Panc1 (cell line): ENCODE data around the gene NMRAL1. TPM values are rescaled to one million over a fixed set of nuclear protein-coding genes. Genes with fewer than 3 reads are reported as not detected.

Experiments
- ATAC-seq: fragments of 200-7000 bp; cut with Tn5 transposase; 2 replicates; pipeline ENCODE4 v1.9.1; 2020; ENCODE audit warnings: mild to moderate bottlenecking, moderate library complexity
- BruUV-seq: library from RNA; stranded (reverse); fragments of 400-500 nt; replicated peaks from 2 replicates; lab custom pipeline; 2021; lab: Mats Ljungman, UMichigan
- CTCF ChIA-PET: fragments of 300-600 bp; sonication (Branson Sonifier 250); formaldehyde crosslinking; loops from one replicate; lab custom pipeline; 2022; ENCODE audit warnings: antibody characterized with exemption; lab: Charles Lee
- POLR2A ChIA-PET: fragments of 300-600 bp; sonication (Branson Sonifier 250); formaldehyde crosslinking; loops from one replicate; lab custom pipeline; 2022; ENCODE audit warnings: antibody characterized with exemption; lab: Charles Lee
- DNase-seq: peaks from one replicate; pipeline ENCODE4 v3.0.0-alpha.2; 2010; ENCODE audit warnings: low read depth, low spot score
- H3K27ac ChIP-seq: 2 replicates; pipeline ENCODE4 v1.5.1; 2011; ENCODE audit warnings: mild to moderate bottlenecking, low read length, inconsistent platforms
- H3K27me3 ChIP-seq: fragments of 200-500 bp; sonication (Bioruptor generic); 2 replicates; pipeline ENCODE4 v1.6.0; 2014; ENCODE audit warnings: low read length, inconsistent platforms; ENCODE audit not compliant: control insufficient read depth, insufficient read depth
- H3K36me3 ChIP-seq: fragments of 200-500 bp; sonication (Bioruptor generic); 2 replicates; pipeline ENCODE4 v1.5.1; 2014; ENCODE audit warnings: inconsistent platforms, mild to moderate bottlenecking, low read length, moderate library complexity; ENCODE audit not compliant: control insufficient read depth, insufficient read depth
- H3K4me1 ChIP-seq: 2 replicates; pipeline ENCODE4 v1.5.1; 2011; ENCODE audit warnings: inconsistent platforms, mild to moderate bottlenecking, low read length, moderate library complexity; ENCODE audit not compliant: control insufficient read depth, insufficient read depth
- H3K4me3 ChIP-seq, 2 experiments: 2 replicates each; pipeline ENCODE4 v1.5.1; 2011 to 2012; ENCODE audit warnings: low read depth in 2 of 2, low read length in 2 of 2, mild to moderate bottlenecking in 2 of 2, inconsistent platforms in 1 of 2, moderate library complexity in 1 of 2
- H3K9me3 ChIP-seq: fragments of 200-500 bp; sonication (Bioruptor generic); 2 replicates; pipeline ENCODE4 v1.5.1; 2014; ENCODE audit warnings: low read depth, mild to moderate bottlenecking, inconsistent platforms, low read length, moderate library complexity; ENCODE audit not compliant: control insufficient read depth, insufficient read depth
- POLR2AphosphoS5 ChIP-seq: IDR thresholded peaks from 2 replicates; pipeline ENCODE4 v1.6.1; 2012; ENCODE audit warnings: mild to moderate bottlenecking, low read depth, low read length, moderate library complexity
- SIN3A ChIP-seq: IDR thresholded peaks from 2 replicates; pipeline ENCODE4 v1.6.1; 2012; ENCODE audit warnings: low read depth, mild to moderate bottlenecking, low read length, moderate library complexity, borderline replicate concordance; ENCODE audit not compliant: insufficient read depth
- TCF7L2 ChIP-seq: IDR thresholded peaks from 2 replicates; pipeline ENCODE4 v1.6.1; 2011; ENCODE audit warnings: mild to moderate bottlenecking, low read depth, low read length, inconsistent platforms
- in situ Hi-C: cut with HindIII; loops from 2 replicates; pipeline ENCODE4 v1.10.0; 2016; ENCODE audit warnings: low sequenced_read_pairs, low pct_unique_long_range_greater_than_20kb
- intact Hi-C: fragments of 100-400 bp; cut with micrococcal nuclease; formaldehyde crosslinking; loops from one replicate; pipeline ENCODE4 v1.10.0; 2022; ENCODE audit not compliant: unreplicated experiment
- total RNA-seq: library from RNA; stranded (reverse); gene quantifications from one replicate; pipeline ENCODE4 v1.2.1, GENCODE V29; 2021; ENCODE audit not compliant: unreplicated experiment
- TF ChIP-seq, protein P1 (sequence below), 2 experiments: IDR thresholded peaks; 2 replicates each; pipeline ENCODE4 v1.6.1; 2011 to 2012; ENCODE audit warnings: low read depth in 2 of 2, control low read depth in 1 of 2, low read length in 1 of 2, mild to moderate bottlenecking in 1 of 2, moderate library complexity in 1 of 2; ENCODE audit not compliant: insufficient read depth in 1 of 2
- TF ChIP-seq, protein P2 (sequence below): fragments of 450-650 bp; IDR thresholded peaks from 2 replicates; pipeline ENCODE4 v1.5.1; 2017; ENCODE audit warnings: mild to moderate bottlenecking

The NMRAL1 gene
- total RNA-seq, 1 experiment from 2014 or later = 109 TPM

DNA sequence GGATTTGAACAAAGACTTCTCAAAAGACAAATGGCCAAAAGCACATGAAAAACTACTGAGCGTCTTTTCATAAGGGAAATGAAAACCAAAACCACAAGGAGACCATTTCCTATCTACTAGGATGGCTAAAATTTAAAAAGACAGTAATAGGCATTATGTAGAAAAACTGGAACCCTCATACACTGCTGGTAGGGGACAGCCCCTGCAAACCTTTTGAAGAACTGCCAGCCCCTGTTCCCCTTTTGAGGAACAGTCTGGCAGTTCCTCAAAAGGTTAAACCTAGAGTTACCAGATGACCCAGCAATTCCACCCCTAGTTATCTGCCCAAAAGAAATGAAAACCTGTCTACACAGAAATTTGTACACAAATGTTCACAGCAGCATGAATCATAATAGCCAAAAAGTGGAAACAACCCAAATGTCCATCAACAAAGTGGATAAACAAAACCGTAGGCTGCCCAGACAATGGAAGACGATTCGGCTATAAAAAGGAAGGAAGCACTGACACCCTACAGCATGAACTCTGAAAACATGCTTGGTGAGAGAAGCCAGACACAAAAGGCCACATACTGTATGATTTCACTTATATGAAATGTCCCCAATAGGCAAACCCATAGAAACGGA, 41.3 kb upstream of the NMRAL1 start:
- Histone ChIP-seq H3K27me3 (no peaks in the 10 kb centered on the region), H3K4me1 (no peaks in the 10 kb centered on the region), H3K9me3 (no peaks in the 10 kb centered on the region), H3K27ac (no peak overlapping the region), H3K36me3 (no peaks in the 10 kb centered on the region), H3K4me3 (no peak overlapping the region)
- BruUV-seq = no TSS peak
- DNase-seq (no peak), ATAC-seq (no peak)
- ChIA-PET POLR2A (no interaction called here), CTCF (interaction anchor here (0.6 kb wide), 1 partner anchor 70 kb away, joined by 3 read pairs; no protein-coding TSS in a partner anchor)
- intact Hi-C loops (loop anchor here (5.0 kb wide), 1 partner anchor 72 kb away; no protein-coding TSS in a partner anchor), in situ Hi-C loops (no loop called here)
- no peak for TF ChIP-seq SIN3A
- TF ChIP-seq POLR2AphosphoS5 = no peak
- no peak for TF ChIP-seq TCF7L2
- TF ChIP-seq, protein P1, sequence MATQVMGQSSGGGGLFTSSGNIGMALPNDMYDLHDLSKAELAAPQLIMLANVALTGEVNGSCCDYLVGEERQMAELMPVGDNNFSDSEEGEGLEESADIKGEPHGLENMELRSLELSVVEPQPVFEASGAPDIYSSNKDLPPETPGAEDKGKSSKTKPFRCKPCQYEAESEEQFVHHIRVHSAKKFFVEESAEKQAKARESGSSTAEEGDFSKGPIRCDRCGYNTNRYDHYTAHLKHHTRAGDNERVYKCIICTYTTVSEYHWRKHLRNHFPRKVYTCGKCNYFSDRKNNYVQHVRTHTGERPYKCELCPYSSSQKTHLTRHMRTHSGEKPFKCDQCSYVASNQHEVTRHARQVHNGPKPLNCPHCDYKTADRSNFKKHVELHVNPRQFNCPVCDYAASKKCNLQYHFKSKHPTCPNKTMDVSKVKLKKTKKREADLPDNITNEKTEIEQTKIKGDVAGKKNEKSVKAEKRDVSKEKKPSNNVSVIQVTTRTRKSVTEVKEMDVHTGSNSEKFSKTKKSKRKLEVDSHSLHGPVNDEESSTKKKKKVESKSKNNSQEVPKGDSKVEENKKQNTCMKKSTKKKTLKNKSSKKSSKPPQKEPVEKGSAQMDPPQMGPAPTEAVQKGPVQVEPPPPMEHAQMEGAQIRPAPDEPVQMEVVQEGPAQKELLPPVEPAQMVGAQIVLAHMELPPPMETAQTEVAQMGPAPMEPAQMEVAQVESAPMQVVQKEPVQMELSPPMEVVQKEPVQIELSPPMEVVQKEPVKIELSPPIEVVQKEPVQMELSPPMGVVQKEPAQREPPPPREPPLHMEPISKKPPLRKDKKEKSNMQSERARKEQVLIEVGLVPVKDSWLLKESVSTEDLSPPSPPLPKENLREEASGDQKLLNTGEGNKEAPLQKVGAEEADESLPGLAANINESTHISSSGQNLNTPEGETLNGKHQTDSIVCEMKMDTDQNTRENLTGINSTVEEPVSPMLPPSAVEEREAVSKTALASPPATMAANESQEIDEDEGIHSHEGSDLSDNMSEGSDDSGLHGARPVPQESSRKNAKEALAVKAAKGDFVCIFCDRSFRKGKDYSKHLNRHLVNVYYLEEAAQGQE (IDR thresholded peaks at IDR 0.05; ENCODE audit: insufficient read depth in 1 of 2, low read depth in 2 of 2, low read length in 1 of 2) = no peak
- TF ChIP-seq, protein P2, sequence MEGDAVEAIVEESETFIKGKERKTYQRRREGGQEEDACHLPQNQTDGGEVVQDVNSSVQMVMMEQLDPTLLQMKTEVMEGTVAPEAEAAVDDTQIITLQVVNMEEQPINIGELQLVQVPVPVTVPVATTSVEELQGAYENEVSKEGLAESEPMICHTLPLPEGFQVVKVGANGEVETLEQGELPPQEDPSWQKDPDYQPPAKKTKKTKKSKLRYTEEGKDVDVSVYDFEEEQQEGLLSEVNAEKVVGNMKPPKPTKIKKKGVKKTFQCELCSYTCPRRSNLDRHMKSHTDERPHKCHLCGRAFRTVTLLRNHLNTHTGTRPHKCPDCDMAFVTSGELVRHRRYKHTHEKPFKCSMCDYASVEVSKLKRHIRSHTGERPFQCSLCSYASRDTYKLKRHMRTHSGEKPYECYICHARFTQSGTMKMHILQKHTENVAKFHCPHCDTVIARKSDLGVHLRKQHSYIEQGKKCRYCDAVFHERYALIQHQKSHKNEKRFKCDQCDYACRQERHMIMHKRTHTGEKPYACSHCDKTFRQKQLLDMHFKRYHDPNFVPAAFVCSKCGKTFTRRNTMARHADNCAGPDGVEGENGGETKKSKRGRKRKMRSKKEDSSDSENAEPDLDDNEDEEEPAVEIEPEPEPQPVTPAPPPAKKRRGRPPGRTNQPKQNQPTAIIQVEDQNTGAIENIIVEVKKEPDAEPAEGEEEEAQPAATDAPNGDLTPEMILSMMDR = no peak

DNA sequence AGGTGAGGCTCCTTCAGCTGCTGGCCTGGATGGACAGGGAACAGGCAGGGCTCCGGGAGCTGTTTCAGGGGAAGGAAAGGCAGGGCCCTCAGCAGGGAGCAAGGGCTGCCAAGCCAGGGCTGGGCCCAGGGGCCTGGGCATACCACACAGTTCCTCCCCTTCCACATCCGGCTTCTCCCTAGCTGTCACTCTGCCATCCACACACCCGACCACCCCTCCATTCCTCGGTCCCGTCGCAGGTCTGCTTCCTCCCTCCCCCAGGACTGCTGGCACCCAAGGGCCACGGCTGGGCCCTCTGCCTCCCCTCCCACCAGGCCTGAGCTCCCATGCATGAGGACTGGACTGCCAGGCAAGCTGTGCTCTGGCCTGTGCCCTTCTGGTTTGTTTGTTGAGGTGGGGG, 40.2 kb upstream of the NMRAL1 start:
- DNase-seq (no peak), ATAC-seq (no peak)
- CTCF ChIA-PET = interaction anchor here (0.8 kb wide), 1 partner anchor 34 kb away, joined by 3 read pairs; no protein-coding TSS in a partner anchor
- Histone ChIP-seq H3K36me3 (no peaks in the 10 kb centered on the region), H3K9me3 (no peaks in the 10 kb centered on the region), H3K27me3 (no peaks in the 10 kb centered on the region), H3K4me3 (no peak overlapping the region), H3K4me1 (no peaks in the 10 kb centered on the region), H3K27ac (no peak overlapping the region)
- TF ChIP-seq SIN3A = no peak
- TF ChIP-seq, protein P1 (IDR thresholded peaks at IDR 0.05; ENCODE audit: insufficient read depth in 1 of 2, low read depth in 2 of 2, low read length in 1 of 2) = no peak
- TF ChIP-seq TCF7L2 = no peak
- no peak for TF ChIP-seq POLR2AphosphoS5
- TF ChIP-seq, protein P2 = no peak
- POLR2A ChIA-PET = no interaction called here
- in situ Hi-C loops = no loop called here
- no TSS peak for BruUV-seq
- intact Hi-C loops = loop anchor here (5.0 kb wide), 2 partner anchors 33 to 73 kb away; no protein-coding TSS in a partner anchor
